ENCODE measurements around the gene PARD6A.

PARD6A gene

GRCh38 chr16:67660564-67661028 lies at the start of gene PARD6A:
Gene PARD6A (plus strand): TSS chr16:67660960. CDS start chr16:67661039, 79 bp downstream.
- peak; percentile 94 for DNase-seq

- peak; percentile 18 for DNase-seq
Measured at GRCh38 chr16:67613808-67614207, 47.0 kb upstream of the PARD6A start.

GRCh38 chr16:67628216-67628615 lies 32.5 kb upstream of the PARD6A start:
- no peak for DNase-seq

- DNase-seq: no peak
Measured at GRCh38 chr16:67632415-67633172, 28.2 kb upstream of the PARD6A start.

- DNase-seq: no peak
Measured at GRCh38 chr16:67636713-67637112, 24.0 kb upstream of the PARD6A start.

- no peak for DNase-seq
Measured at GRCh38 chr16:67637625-67638024, 23.1 kb upstream of the PARD6A start.

- no peak for DNase-seq
Measured at GRCh38 chr16:67641779-67642708, 18.7 kb upstream of the PARD6A start.

GRCh38 chr16:67644038-67644437 lies 16.7 kb upstream of the PARD6A start:
- no peak for DNase-seq

GRCh38 chr16:67645397-67646121 lies 15.2 kb upstream of the PARD6A start:
- DNase-seq: no peak

- no peak for DNase-seq
Measured at GRCh38 chr16:67647111-67647651, 13.6 kb upstream of the PARD6A start.

GRCh38 chr16:67647681-67648080 lies 13.1 kb upstream of the PARD6A start:
- DNase-seq: no peak

- no peak for DNase-seq
Measured at GRCh38 chr16:67648088-67648763, 12.5 kb upstream of the PARD6A start.

GRCh38 chr16:67648764-67649407 lies 11.9 kb upstream of the PARD6A start:
- no peak for DNase-seq

- no peak for DNase-seq
Measured at GRCh38 chr16:67649494-67649931, 11.2 kb upstream of the PARD6A start.

GRCh38 chr16:67650023-67650422 lies 10.7 kb upstream of the PARD6A start:
- DNase-seq: no peak

- no peak for DNase-seq
Measured at GRCh38 chr16:67651039-67651438, 9.7 kb upstream of the PARD6A start.

- DNase-seq: no peak
Measured at GRCh38 chr16:67651847-67652246, 8.9 kb upstream of the PARD6A start.

- DNase-seq: no peak
Measured at GRCh38 chr16:67652578-67653127, 8.1 kb upstream of the PARD6A start.

- no peak for DNase-seq
Measured at GRCh38 chr16:67653128-67653788, 7.5 kb upstream of the PARD6A start.

- no peak for DNase-seq
Measured at GRCh38 chr16:67653789-67654402, 6.9 kb upstream of the PARD6A start.
